CD4-positive, alpha-beta T cell treated with Interleukin-4 for 1 hour (primary cell): Measurements from ENCODE around the gene TUBGCP6.
"Not testable (repeated sequence)": the region's sequence is repeated elsewhere in the genome, so short reads cannot be mapped to it uniquely, and the experiment has no call there.

Source experiments
- DNase-seq, 2 donors: peaks; one replicate each; pipeline ENCODE4 v3.0.0-alpha.2; 2020 to 2022

Gene TUBGCP6

DNA sequence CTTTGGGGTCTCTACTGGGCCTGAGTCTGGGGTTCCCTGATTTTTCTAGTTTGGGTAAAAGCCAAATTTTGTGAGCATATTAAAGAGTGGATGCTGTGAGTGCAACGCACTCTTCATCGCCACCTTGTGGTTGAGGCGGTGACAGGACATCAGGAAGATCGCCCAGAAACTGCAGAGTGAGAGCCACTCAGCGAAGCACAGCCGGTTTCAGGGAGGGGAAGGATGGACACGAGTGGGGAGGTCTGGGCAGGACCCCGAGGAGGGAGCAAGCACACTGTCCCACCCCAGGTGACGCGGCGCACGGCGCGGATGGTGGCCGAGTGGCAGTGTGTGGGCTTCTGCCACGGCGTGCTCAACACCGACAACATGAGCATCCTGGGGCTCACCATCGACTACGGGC lies 34.9 kb downstream of the TUBGCP6 start:
- DNase-seq = peak; percentile 75 to 76

- DNase-seq = no peak
Observed at GRCh38 chr22:50208939-50209892, 35.6 kb downstream of the TUBGCP6 start.

DNA sequence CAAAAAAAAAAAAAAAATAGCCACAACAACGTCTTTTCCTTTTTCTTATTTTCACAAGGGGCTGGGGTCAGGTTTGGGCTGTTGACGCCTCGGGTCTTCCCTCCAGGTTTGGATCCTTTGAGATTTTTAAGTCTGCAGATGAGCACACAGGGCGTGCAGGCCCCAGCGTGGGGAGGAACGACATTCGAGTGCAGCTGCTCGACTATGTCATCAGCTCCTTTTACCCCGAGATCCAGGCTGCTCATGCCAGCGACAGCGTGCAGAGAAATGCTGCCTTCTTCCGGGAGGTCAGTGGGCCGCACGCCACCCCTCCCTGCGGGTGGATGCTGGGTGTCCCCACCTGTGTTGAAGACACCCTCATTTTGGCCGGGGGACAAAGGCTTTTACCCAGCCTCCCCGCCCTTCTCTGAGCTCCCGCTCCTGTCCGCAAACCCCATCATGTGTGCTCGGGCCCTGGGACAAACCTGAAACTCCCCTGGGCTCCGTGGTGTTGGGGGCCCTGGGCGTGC lies 36.3 kb downstream of the TUBGCP6 start:
- no peak for DNase-seq

DNA sequence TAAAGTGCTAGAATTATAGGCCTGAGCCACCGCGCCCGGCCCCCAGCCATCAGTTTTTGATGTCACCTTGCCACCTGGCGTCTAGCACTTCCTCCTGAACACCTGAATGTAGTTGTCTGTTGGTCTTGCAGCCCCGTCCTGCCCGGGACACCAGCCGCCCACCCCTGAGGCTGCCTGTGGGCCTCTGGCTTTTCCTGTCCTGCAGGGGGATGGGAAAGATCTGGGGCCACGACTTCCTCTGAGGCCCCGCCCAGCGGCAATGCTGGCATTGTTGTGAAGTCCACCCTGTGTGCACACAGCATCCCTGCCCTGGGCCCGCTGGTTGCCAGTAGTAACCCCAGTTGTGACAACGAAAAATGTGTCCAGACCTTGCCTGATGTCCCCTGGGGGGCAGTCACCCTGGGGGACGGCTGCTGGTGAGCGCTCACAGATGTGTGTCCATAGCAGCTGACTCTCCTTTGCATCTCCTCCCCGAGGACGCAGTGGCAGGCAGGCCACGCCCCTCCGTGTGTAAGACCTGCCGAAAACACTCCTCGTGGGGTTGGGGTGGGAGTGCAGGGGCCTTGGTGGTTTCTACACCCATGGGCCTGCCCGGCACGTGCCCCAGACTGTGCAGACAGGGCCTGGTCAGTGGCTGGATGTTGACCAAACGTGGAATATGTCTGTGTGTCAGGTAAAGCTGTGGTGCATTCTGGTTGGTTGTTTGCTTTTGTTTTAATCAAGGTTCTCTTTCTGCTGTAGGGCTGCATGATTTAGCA lies 37.3 kb downstream of the TUBGCP6 start:
- DNase-seq = no peak

DNA sequence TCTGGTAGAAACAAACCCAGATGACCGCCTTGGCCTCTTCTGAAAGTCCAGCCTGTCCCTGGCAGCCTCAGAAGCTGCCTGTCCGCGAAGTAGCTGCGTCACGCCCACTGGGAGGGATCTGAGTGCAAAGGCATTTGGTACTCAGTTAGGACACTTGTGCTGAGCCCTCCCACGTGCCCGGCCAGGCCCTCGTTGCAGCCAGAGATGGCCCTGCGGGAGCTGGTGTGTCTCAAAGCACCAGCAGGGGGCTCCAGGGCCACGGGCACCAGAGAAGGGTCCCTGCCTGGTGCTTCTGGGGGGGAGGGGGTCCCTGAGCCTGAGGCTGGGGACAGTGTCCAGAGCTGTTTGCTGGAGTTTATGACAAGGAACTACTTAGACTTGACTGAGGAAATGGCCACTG lies 38.2 kb downstream of the TUBGCP6 start:
- no peak for DNase-seq

DNA sequence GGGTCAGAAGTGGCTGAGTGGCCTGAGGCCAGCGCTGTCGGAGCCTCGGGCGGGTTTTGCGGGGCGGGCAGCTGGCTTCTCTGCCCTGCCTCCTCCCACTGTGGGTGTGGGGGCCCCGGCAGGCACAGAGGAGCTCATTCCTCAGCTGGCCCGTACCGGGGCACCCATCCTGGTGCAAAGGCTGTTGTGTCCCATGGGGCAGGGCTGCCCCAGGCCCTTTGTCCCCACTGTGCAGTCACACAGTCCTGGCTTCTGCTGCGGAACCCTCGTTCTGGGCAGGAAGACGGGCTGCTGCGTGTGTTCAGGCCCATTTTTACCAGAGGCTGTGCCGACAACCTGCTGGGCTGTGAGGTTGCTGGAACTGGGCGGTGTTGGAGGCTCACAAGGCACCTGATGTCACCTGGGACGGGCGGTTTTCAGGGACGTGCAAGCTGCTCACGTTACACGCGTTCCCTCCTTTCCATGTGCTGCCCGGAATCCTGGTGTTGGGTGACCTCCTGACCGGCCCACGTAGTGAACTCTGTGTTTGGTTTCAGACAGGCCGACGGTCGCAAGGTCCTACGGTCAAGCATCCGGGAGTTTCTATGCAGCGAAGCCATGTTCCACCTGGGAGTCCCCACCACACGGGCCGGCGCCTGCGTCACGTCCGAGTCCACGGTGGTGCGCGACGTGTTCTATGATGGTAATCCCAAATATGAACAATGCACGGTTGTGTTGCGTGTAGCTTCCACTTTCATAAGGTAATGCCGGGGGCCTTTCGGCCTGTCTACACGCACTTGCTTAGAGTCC lies 38.8 kb downstream of the TUBGCP6 start:
- no peak for DNase-seq

DNA sequence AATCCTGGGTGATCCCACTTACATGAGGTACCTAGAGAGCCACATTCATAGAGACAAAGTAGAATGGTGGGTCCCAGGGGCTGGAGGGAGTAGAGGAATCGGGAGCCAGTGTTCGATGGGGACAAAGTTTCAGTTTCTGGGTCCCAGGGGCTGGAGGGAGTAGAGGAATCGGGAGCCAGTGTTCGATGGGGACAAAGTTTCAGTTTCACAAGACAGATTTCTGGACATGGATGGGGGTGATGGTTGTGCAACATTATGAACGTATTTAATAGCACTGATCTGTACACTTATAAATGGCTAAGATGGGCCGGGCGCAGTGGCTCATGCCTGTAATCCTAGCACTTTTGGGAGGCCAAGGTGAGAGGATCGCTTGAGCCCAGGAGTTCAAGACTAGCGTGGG lies 39.8 kb downstream of the TUBGCP6 start:
- not testable (repeated sequence) for DNase-seq

DNA sequence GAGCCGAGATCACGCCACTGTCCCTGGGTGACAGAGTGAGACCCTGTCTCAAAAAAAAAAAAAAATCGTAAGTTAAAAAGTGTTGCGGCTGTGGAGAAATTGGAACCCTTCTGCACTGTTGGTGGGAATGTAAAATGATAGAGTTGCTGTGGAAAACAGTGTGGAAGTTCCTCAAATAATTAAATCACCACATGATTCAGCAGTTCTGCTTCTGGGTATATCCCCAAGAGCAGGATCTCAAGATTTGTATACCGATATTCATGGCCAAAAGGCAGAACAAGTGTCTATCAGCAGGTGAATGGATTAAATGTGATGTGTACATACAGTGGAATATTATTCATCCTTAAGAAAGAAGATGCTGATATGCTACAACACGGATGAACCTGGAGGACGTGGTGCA lies 40.3 kb downstream of the TUBGCP6 start:
- DNase-seq = no peak

DNA sequence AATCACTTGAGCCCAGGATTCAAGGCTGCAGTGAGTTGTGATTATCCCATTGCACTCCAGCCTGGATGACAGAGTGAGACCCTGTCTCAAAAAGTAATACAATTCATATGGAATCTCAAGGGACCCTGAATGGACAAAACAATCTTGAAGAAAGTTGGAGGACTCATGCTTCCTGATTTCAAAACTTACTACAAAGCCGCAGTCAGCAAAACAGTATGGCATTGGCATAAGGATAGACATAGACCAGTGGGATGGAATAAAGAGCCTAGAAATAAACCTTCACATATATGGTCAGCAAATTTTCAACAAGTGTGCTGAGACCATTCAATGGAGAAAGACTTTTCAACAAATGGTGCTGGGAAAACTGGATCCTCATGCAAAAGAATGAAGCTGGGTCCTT lies 41.5 kb downstream of the TUBGCP6 start:
- no peak for DNase-seq

- no peak for DNase-seq
Observed at GRCh38 chr22:50202130-50202666, 42.6 kb downstream of the TUBGCP6 start.

- no peak for DNase-seq
Observed at GRCh38 chr22:50201191-50202129, 43.4 kb downstream of the TUBGCP6 start.

DNA sequence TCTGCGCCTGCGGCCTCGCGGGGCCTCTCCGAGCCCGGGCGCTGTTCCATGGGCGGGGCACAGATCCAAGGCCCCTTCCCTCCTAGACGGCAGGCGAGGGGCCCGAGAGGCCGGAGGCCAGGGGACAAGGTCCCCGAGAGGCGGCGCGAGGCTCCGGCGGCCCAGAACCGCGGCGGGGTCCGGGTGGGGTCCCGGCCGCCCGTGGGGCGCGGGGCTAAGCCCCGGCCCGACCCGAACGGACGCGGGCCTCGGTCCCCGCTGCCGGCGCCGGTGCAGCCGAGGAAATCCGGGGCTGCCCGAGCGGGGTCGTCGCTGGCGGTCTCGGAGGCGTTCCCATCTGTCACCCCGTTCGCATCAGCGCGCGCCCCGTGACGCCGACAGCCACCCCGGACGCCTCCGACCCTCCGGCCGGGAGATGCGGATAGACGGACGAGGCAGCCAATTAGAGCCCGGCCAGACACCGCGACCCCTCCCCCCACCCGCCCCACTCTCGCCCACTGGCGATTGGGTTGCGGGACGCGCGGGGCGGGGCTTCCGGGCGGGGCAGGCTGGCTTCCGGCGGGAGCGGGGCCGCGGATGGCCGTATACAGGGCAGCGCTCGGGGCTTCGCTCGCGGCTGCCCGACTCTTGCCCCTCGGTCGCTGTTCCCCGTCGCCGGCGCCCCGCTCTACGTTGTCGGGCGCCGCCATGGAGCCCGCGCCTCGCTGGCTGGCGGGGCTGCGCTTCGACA lies 44.2 kb downstream of the TUBGCP6 start, which contains the start of gene SELENOO:
Gene SELENOO, plus strand, starts transcription at position 551 of the 730 bp plus-strand sequence. Its CDS starts 26 bp downstream, at position 577.
- peak; percentile 91 to 94 for DNase-seq

DNA sequence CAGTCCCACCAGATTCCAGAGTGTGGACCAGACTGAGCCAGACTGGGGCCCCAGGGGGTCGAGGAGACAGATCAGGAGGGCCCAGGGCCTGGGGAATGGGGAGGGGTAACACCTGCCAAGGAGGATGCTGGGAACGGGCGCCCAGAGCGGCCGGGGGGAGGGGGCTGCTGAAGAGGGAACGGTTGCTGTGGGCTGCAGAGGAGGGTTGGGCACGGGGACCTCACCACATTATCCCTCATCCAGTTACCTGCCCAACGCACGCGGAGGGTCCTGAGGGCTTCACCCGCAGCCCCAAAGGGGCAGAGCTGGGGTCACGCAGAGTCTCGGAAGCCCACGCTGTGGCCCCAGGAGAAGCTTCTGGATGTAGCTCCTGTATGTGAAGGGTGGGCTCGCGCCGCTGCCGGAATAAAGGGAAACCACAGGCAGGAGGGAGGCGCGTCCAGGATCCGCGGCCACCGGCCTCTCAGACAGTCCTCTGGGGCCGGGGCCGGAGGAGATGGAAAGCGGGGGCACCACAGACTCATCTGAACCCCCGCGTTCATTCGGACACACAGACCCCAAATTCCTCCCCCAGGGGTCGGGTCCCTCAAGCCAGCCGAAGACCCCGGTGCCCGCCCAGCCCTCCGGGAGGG lies 44.9 kb downstream of the TUBGCP6 start:
- no peak for DNase-seq

GRCh38 chr22:50199251-50199721 lies 45.5 kb downstream of the TUBGCP6 start:
- DNase-seq = no peak

DNA sequence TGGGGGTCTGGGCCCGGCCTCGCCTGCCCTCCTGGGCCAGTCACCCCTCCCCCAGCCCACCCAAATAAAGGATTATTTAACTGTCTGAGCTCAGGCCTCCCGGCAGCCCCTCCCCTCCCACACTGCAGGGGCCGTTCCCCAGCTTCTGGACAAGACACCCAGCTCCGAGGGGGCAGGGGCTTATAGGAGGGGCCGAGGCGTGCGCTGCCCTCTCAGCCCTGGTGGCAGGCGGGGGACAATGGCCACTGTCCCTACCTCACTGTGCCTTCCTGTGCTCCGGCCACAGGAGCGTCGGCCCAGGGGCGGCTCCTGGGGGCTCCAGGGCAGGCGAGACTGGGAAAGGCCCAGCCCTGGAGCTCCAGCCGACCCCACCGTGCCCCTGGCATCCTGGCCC lies 46.2 kb downstream of the TUBGCP6 start:
- no peak for DNase-seq

- no peak for DNase-seq
Observed at GRCh38 chr22:50197856-50198623, 46.8 kb downstream of the TUBGCP6 start.

GRCh38 chr22:50197000-50197800 lies 47.6 kb downstream of the TUBGCP6 start:
- DNase-seq = no peak

DNA sequence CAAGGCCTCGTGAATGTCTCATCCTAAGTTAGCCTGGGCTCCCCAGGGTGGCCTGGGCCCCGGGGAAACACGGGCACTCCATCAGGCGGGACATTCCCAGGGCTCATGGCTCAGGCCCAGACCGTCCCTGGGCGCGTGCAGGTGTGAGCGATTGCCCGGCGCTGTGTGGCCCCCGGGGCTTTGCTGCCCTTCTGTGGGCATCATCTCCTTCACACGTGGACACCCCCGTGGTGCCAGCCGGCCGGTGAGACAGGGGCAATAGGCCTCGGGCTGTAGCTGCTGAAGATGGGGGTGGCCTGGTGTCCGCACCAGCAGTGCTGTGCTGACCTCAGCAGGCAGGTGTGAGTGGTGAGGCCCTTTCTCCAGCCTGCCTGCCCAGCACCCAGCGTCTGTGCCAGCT lies 48.6 kb downstream of the TUBGCP6 start:
- DNase-seq = no peak
